Embryonic facial prominence (tissue), 1 donor: Measurements from ENCODE around the gene ETV5.

Experiments used
- DNase-seq: peaks from one replicate; pipeline ENCODE4 v3.0.0-alpha.2; 2016; ENCODE audit errors: extremely low spot score

Gene ETV5

DNA sequence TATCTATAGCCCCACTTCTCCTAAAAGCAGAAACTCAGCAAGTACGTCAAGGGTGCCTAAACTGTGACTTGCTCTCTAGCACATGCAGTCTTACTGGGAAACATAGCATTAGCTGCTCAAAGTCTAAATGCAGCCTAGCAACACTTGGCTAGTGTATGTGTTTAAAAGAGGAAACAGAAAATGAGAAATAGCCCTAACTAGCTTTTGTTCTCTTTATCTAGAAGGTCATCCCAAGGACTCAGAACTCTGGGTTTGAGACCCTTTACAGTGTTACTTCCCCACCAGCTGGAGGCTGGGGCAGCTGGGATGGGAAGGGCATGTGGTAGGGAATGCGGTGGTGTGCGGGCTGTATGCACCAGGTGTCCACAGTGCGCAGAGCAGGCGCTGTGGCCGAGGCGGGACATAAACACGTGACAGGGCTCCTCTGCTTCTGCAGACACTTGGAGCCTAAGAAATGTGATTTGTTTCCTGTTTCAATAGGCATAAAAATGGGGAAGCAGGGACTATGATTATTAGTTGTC, 13.3 kb downstream of the ETV5 start:
- no peak for DNase-seq

DNA sequence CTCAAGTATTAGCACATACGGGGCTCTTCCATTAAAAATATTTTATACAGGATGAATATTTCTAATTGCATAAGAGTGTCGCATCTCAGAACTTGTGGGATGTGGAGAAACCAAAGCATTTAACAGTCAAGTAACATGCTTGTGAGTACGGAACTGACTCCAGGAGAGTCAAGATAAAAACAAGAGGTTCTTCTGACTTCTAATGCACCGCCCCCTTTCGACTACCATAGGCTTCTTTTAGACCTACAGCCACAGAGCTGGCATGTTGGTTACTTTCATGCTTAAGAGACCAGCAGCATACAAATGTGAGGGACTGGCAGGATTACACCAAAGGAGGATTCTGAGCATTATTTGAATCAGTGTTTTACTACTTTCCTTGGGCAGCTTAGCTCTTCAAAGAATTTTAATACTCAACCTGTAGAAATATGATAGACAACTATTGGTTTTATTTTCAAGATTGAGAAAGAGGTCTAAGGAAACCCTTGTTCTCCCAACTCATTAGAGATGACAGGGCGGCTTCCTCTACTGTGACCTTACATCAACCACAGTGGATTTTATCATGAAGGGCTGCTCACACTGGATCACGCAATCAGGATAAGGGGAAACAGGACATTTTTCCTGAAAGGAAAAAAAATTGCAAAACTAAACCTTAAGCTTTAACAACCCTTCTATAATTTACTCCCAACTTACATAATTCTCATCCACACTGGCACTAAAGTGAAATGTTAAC, 14.0 kb downstream of the ETV5 start:
- no peak for DNase-seq

DNA sequence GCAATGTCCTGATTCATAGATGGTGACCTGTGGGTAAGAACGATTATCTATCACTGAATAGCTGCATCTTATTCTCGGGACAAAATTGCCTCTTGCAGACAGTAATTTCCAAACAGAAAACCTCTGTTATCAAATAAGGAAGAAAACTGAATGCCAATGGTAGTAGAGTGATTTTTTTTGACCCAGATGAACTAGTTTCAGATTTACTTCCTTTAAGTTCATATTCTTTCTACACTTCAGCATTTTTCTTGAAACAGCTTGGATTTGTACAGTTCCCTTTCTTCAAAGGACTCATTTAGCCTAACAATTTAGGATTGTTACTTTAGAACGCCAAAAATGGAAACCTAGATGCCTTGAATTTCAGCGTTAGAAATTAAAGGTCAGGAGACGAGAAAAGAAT, 14.6 kb downstream of the ETV5 start:
- DNase-seq, result no peak

GRCh38 chr3:186093271-186093900, 15.5 kb downstream of the ETV5 start:
- no peak for DNase-seq

- DNase-seq, result no peak
Observed at GRCh38 chr3:186092360-186093070, 16.4 kb downstream of the ETV5 start.

DNA sequence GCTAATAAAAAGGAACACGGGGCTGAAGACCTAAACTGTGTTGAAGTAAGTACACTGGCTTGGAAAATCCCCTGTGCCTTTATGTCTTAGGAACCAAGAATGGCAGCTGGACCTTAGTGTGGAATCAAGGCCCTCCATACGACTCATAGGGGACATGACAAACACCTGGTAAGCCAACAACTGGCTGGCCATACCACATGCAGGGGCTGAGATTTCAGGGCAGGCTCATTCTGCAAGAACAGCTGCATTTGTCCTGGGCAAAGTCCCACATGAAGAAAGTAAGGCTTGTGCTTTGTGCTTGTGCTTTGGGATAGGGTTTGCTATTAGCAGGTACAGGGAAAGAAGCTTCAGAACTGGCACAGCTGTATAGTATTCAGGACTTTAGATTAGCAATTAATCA, 18.0 kb downstream of the ETV5 start:
- DNase-seq, result no peak

DNA sequence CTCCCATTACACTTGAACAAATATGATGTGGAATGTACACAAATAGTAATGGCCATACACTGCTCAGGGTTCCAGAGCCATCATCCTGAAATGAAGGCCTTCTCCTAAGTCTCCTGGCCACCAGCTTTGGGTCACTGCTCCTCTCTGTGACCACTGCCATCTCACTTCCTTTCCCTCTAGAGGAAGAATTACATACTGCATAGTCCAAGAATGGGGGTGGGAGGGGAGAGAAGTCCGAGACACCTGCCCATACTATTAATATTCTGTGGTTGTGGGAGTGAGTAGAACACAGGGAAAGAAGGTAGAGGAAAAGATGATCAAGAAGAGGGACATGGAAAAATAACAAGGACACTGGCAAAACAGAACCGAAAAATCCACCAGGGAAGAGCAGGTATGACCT, 20.6 kb downstream of the ETV5 start:
- DNase-seq, result no peak

- DNase-seq, result no peak
Observed at GRCh38 chr3:186084264-186084663, 24.6 kb downstream of the ETV5 start.

DNA sequence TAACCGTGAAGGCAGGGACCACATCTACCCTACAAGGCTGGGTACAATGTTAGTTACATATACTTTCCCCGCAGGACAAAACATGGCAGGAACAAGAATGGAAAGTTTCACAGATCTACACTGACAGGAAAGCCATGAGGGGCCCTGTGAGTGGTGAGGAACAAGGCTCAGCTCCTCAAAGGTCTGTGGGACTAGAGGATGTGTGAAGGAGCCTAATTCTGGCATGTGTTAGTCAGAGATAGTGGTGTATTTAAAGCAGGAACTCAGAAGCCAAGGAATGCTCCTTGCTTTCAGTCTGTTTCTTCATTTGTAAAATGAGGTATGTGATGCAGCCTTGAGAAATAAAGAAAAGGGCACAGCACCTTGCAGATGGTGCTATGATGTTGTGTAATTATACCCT, 25.1 kb downstream of the ETV5 start:
- DNase-seq, result no peak

DNA sequence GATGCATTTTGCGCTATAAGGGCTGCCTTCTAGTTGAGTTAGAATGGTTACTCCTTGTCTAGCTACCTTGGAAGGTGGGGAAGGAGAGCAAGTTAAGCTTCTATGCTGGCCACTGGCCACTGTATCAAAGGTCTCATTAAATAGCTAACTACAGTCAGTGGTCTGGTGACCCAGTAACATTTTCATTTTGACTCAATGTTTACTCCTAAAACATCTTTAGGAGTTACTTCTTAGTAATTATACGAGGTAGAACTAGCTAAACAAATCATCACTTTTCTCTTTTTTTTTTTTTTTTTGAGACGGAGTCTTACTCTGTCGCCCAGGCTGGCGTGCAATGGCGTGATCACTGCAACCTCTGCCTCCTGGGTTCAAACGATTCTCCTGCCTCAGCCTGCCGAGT, 26.7 kb downstream of the ETV5 start:
- no peak for DNase-seq

GRCh38 chr3:186081678-186082077, 27.2 kb downstream of the ETV5 start:
- DNase-seq, result no peak

GRCh38 chr3:186080849-186081438, 27.9 kb downstream of the ETV5 start:
- no peak for DNase-seq

- DNase-seq, result no peak
Observed at GRCh38 chr3:186079925-186080324, 29.0 kb downstream of the ETV5 start.

DNA sequence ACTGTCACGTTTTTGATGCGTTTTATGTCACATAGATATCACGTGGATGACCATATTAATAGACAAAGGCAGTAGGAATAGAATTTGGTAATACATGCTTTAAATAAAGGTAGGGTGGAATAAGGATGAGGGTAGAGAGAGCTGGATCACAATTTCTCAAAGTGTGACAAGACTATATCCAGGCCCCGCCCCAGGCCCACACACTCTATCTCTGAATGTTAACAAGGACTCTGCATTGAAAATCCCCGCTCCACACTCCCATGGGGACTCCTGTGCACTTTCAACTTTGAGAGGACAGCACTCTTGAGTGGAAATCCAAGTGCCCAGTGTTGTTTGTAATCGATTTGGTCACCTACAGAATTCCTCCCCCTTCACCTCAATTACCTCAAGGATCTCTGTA, 31.4 kb downstream of the ETV5 start:
- no peak for DNase-seq

GRCh38 chr3:186075931-186076567, 32.8 kb downstream of the ETV5 start:
- DNase-seq, result no peak

- DNase-seq, result no peak
Observed at GRCh38 chr3:186075489-186075888, 33.4 kb downstream of the ETV5 start.

DNA sequence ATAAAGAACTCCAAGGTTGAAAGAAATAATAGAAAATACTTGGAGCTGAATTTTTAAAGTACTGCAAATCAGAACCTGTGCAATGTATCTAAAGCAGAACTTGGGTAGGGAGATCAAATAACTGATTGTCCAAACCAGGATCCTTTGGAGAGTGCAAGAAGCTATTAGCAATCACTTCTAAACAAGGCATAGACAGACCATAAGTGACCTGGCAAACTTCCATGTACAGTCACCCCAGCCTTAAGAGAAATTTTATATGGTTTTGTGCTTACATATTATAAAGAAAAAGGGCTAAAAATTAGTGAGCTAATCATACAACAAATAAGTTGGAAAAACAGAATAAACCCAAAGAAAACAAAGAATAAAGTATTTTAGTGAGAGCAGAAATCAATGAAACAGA, 35.2 kb downstream of the ETV5 start:
- DNase-seq, result no peak

GRCh38 chr3:186070996-186071395, 37.9 kb downstream of the ETV5 start:
- no peak for DNase-seq

DNA sequence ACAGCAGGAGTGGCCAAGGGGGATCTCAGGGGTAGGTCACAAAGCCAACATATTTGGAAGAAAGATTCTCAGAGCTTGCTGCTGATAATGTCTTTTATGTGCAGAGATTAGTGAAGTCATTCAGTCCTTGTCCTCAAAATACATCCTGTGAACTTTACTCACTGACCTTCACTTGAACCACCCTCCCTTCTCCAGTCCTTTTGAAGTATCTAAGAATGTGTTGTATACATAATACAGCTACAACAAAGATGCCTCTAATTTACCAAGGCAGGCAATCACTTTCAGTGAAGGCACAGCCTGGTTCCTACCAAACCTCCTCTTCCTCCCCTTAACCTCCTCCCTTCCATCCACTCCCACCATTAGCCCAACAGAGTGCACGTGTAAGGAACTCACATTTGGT, 38.3 kb downstream of the ETV5 start:
- no peak for DNase-seq

- DNase-seq, result no peak
Observed at GRCh38 chr3:186070133-186070532, 38.8 kb downstream of the ETV5 start.

- no peak for DNase-seq
Observed at GRCh38 chr3:186069199-186069598, 39.7 kb downstream of the ETV5 start.

GRCh38 chr3:186068243-186068552, 40.7 kb downstream of the ETV5 start:
- DNase-seq, result no peak
